Tibial artery (tissue), 4 donors: Measurements from ENCODE around the gene INPP4B.

Source experiments
- DNase-seq, 2 donors: peaks; one replicate each; pipeline ENCODE4 v3.0.0-alpha.2; 2019
- H3K27ac ChIP-seq, 2 donors: fragments of 200-600 bp; sonication (generic) in 1 of 2; 1 replicate in 1 of 2; 2 replicates in 1 of 2; pipeline ENCODE4 v1.5.1; 2018 to 2019; ENCODE audit warnings: mild to moderate bottlenecking in 1 of 2
- H3K27me3 ChIP-seq, 2 donors: fragments of 200-600 bp; sonication (generic) in 1 of 2; one replicate each; pipeline versions ENCODE4 v1.5.1 to v1.6.0; 2016 to 2019
- H3K36me3 ChIP-seq, 3 donors: fragments of 200-600 bp; sonication (generic) in 2 of 3; one replicate each; pipeline ENCODE4 v1.5.1; 2016 to 2019; ENCODE audit warnings: mild to moderate bottlenecking in 2 of 3
- H3K4me1 ChIP-seq, 4 donors: fragments of 200-600 bp; sonication (generic) in 2 of 4; 1 replicate in 3 of 4; 2 replicates in 1 of 4; pipeline ENCODE4 v1.5.1; 2016 to 2019
- H3K4me3 ChIP-seq, 2 donors: fragments of 200-600 bp; sonication (generic) in 1 of 2; 1 replicate in 1 of 2; 2 replicates in 1 of 2; pipeline ENCODE4 v1.5.1; 2018 to 2019; ENCODE audit warnings: mild to moderate bottlenecking in 2 of 2
- H3K9me3 ChIP-seq, 3 donors: fragments of 200-600 bp; sonication (generic) in 1 of 3; one replicate each; pipeline ENCODE4 v1.5.1; 2016 to 2019
- intact Hi-C: fragments of 100-400 bp; cut with DNase I; formaldehyde crosslinking; loops from one replicate; pipeline ENCODE4 v1.15.0; 2023; ENCODE audit warnings: low total_unique reads
- TF ChIP-seq, protein P1 (sequence below), 2 experiments: fragments of 200-600 bp in 1 of 2; fragments of 450-650 bp in 1 of 2; IDR thresholded peaks; one replicate each; pipeline ENCODE4 v1.5.1; 2017 to 2019; ENCODE audit warnings: antibody characterized with exemption in 2 of 2, mild to moderate bottlenecking in 1 of 2, moderate library complexity in 1 of 2

Gene INPP4B

DNA sequence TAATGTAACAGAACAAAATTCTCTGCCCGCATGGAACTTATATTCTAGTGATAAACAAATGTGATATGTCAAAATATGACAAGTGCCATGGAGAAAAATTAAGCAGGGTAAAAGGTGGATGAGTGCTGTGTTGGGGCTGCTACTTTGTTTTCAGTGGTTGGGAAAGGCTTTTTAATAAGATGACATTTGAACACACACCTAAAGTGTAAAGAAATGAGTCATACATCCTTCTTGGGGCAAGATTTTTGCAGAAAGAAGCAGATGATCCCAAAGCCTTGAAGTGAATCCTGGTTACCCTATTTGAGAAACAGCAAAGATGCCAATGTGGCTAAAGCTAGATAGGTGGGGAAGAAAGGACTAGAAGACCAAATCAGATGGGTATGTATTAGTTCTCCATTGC is 564.1 kb downstream of the INPP4B start:
- intact Hi-C loops = no loop called here
- Histone ChIP-seq H3K9me3 (no peaks in the 10 kb centered on the region), H3K27me3 (no peaks in the 10 kb centered on the region), H3K4me1 (no peaks in the 10 kb centered on the region), H3K27ac (no peak overlapping the region), H3K36me3 (no peaks in the 10 kb centered on the region), H3K4me3 (no peak overlapping the region)
- DNase-seq = no peak
- TF ChIP-seq, protein P1, sequence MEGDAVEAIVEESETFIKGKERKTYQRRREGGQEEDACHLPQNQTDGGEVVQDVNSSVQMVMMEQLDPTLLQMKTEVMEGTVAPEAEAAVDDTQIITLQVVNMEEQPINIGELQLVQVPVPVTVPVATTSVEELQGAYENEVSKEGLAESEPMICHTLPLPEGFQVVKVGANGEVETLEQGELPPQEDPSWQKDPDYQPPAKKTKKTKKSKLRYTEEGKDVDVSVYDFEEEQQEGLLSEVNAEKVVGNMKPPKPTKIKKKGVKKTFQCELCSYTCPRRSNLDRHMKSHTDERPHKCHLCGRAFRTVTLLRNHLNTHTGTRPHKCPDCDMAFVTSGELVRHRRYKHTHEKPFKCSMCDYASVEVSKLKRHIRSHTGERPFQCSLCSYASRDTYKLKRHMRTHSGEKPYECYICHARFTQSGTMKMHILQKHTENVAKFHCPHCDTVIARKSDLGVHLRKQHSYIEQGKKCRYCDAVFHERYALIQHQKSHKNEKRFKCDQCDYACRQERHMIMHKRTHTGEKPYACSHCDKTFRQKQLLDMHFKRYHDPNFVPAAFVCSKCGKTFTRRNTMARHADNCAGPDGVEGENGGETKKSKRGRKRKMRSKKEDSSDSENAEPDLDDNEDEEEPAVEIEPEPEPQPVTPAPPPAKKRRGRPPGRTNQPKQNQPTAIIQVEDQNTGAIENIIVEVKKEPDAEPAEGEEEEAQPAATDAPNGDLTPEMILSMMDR (IDR thresholded peaks at IDR 0.05) = no peak

DNA sequence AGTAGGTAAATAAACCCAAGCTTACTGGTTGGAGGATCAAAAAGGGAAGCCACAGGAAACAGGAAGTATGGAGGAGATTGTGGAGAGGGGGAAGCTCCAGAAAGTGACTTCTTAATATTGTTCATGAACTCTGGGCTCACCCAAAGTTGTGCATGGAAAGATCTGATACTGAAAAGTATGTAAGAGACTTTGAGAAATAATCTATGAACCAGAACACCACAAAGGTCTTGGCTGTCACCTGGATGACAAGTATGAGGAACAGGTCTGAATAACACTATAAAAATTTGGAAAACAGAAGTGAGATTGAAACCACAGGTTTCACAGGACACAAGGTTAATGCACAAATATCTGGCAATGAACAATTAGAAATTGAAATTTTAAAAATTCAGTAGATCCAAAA is 567.4 kb downstream of the INPP4B start:
- Histone ChIP-seq H3K4me1 (no peaks in the 10 kb centered on the region), H3K36me3 (no peaks in the 10 kb centered on the region), H3K9me3 (no peaks in the 10 kb centered on the region), H3K27ac (no peak overlapping the region), H3K4me3 (no peak overlapping the region), H3K27me3 (no peaks in the 10 kb centered on the region)
- TF ChIP-seq, protein P1 (IDR thresholded peaks at IDR 0.05) = no peak
- intact Hi-C loops = no loop called here
- no peak for DNase-seq

DNA sequence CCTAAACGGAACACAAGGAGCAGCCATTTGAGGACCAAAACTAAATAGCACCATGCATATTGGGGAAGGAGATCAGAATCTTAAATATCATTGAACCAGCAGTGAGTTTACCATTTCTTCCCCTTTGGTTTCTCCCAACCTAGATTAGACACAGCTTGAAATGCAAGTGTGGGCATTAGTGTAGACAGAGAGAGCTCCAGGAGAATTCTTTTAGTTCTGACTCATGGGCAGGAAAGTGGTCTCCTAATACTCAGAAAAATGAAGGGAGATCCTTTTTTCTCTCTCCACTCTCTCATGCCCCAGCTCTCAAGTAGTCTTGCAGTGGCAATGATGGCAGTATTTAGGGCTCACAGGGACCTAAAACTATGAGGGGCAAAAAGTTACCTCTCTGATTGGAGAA is 567.9 kb downstream of the INPP4B start:
- H3K4me3 ChIP-seq = no peak overlapping the region
- H3K36me3 ChIP-seq = no peaks in the 10 kb centered on the region
- H3K4me1 ChIP-seq = no peaks in the 10 kb centered on the region
- H3K9me3 ChIP-seq = no peaks in the 10 kb centered on the region
- no peaks in the 10 kb centered on the region for H3K27me3 ChIP-seq
- H3K27ac ChIP-seq = no peak overlapping the region
- intact Hi-C loops = no loop called here
- TF ChIP-seq, protein P1 (IDR thresholded peaks at IDR 0.05) = no peak
- DNase-seq = no peak

DNA sequence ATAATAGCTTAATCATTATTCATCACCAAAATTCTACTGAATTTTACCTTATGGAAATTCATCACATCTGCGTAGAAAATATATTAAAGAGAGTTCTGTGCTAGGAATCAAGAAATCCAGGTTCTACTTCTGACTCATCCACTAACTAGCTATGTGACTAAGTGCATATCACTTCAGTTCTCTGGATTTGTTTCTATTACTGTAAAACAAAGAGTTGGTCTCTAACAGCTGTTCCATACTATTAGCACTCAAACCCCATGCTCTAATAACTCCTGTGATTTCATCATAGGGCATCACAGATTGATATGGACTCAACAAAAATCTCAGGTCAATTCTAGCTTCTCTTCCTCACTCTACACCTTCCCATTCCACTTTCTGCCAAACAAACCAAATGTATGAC is 572.0 kb downstream of the INPP4B start:
- intact Hi-C loops = no loop called here
- peaks cover 0 to 7% (median 0%) of the 10 kb centered on the region in 4 donors for H3K4me1 ChIP-seq

DNA sequence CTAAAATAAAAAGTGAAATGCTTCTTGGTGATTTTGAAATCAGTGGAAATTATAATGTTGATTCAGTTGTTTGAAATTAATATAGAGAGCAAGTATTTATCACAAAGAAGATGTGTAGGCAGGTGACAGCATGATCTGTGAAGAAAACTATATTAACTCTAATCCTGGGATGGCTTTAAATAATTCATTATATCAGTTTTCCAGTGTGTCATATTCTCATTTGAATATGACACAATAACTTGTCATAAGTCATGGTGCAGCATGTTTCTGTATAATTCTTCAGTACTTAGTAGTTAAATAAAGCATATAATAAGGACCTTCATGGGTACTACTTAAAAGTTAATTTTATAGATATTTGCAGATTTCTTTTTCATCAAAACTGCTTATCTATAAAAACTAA is 573.6 kb downstream of the INPP4B start:
- TF ChIP-seq, protein P1 (IDR thresholded peaks at IDR 0.05) = no peak
- Histone ChIP-seq H3K4me3 (no peak overlapping the region), H3K9me3 (no peaks in the 10 kb centered on the region), H3K27ac (no peak overlapping the region), H3K27me3 (no peaks in the 10 kb centered on the region), H3K36me3 (no peaks in the 10 kb centered on the region), H3K4me1 (peaks cover 0 to 7% (median 0%) of the 10 kb centered on the region in 4 donors)
- DNase-seq = no peak
- intact Hi-C loops = no loop called here

More for the DNA sequence above, 572.0 kb downstream of the INPP4B start:
- TF ChIP-seq, protein P1 (IDR thresholded peaks at IDR 0.05) = no peak
- no peaks in the 10 kb centered on the region for H3K27me3 ChIP-seq
- no peaks in the 10 kb centered on the region for H3K9me3 ChIP-seq
- no peaks in the 10 kb centered on the region for H3K36me3 ChIP-seq
- H3K27ac ChIP-seq = no peak overlapping the region
- no peak overlapping the region for H3K4me3 ChIP-seq
- DNase-seq = no peak

DNA sequence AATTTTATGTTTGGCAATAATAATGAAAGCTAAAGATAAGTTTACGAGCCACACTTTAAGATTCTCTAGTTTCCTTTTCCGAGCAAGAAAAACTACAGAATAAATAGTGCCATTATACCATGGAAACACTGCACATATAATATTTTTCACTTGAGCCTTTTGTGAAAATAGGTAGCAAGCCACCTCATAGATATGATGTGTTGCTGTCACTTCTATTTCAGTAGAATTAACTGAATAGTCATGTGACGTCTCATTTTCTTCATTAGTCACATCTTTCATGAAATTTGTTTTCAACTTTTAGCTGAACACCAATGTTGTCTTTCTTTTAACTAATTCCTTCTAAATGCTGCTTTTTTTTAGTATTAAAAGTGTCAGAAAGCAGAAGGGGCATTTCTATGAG is 574.3 kb downstream of the INPP4B start:
- no peaks in the 10 kb centered on the region for H3K36me3 ChIP-seq
- H3K4me3 ChIP-seq = no peak overlapping the region
- H3K27me3 ChIP-seq = no peaks in the 10 kb centered on the region
- no peak overlapping the region for H3K27ac ChIP-seq
- DNase-seq = no peak
- TF ChIP-seq, protein P1 (IDR thresholded peaks at IDR 0.05) = no peak
- no peaks in the 10 kb centered on the region for H3K9me3 ChIP-seq
- peaks cover 0 to 9% (median 0%) of the 10 kb centered on the region in 4 donors for H3K4me1 ChIP-seq
- intact Hi-C loops = no loop called here
